Measurements from ENCODE around the gene NAA30. TPM values are rescaled to one million over a fixed set of nuclear protein-coding genes. Genes with fewer than 3 reads are reported as not detected.

The NAA30 gene
- polyA plus RNA-seq, 1 donor from 2014 or later, result 26.9 TPM

- Histone ChIP-seq H3K9me2 (ENCODE audit: insufficient read depth, low read length) (no peaks in the 10 kb centered on the region), H3K79me2 (replicated peaks; ENCODE audit: insufficient read depth, low read length) (no peaks in the 10 kb centered on the region), H2AFZ (ENCODE audit: low read depth, low read length) (no peak overlapping the region), H3K9ac (ENCODE audit: low read length) (no peak overlapping the region), H3K36me3 (ENCODE audit: insufficient read depth, low read length) (no peaks in the 10 kb centered on the region), H3F3A (ENCODE audit: insufficient read depth, low read length, poor library complexity, severe bottlenecking) (no peaks in the 10 kb centered on the region), H3K27me3 (ENCODE audit: insufficient read depth, low read depth, low read length) (no peaks in the 10 kb centered on the region), H3K4me2 (ENCODE audit: low read length) (no peak overlapping the region), H3K27ac (ENCODE audit: low read length) (no peak overlapping the region), H4K20me1 (ENCODE audit: insufficient read depth) (no peaks in the 10 kb centered on the region), H3K4me3 (ENCODE audit: low read length) (no peak overlapping the region), H3K9me3 (ENCODE audit: low read length) (no peaks in the 10 kb centered on the region)
- no peak for TF ChIP-seq REST (IDR thresholded peaks at IDR 0.05; ENCODE audit: borderline replicate concordance)
- no peak for TF ChIP-seq MXI1 (conservative IDR thresholded peaks at IDR 0.05; ENCODE audit: poor library complexity, severe bottlenecking)
- TF ChIP-seq RAD21 (conservative IDR thresholded peaks at IDR 0.05), result no peak
- TF ChIP-seq, protein P1, sequence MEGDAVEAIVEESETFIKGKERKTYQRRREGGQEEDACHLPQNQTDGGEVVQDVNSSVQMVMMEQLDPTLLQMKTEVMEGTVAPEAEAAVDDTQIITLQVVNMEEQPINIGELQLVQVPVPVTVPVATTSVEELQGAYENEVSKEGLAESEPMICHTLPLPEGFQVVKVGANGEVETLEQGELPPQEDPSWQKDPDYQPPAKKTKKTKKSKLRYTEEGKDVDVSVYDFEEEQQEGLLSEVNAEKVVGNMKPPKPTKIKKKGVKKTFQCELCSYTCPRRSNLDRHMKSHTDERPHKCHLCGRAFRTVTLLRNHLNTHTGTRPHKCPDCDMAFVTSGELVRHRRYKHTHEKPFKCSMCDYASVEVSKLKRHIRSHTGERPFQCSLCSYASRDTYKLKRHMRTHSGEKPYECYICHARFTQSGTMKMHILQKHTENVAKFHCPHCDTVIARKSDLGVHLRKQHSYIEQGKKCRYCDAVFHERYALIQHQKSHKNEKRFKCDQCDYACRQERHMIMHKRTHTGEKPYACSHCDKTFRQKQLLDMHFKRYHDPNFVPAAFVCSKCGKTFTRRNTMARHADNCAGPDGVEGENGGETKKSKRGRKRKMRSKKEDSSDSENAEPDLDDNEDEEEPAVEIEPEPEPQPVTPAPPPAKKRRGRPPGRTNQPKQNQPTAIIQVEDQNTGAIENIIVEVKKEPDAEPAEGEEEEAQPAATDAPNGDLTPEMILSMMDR (IDR thresholded peaks at IDR 0.05; ENCODE audit: poor library complexity, severe bottlenecking), result no peak
- no peak for TF ChIP-seq TAF1 (IDR thresholded peaks at IDR 0.05; ENCODE audit: low read depth)
- no peak for TF ChIP-seq POLR2AphosphoS5 (IDR thresholded peaks at IDR 0.05)
- no peak for TF ChIP-seq EP300 (conservative IDR thresholded peaks at IDR 0.05; ENCODE audit: poor library complexity, severe bottlenecking)
- no peak for TF ChIP-seq EZH2 (IDR thresholded peaks at IDR 0.05; ENCODE audit: borderline replicate concordance, insufficient read depth, low read length, poor library complexity, severe bottlenecking)
- TF ChIP-seq SMC3 (conservative IDR thresholded peaks at IDR 0.05; ENCODE audit: poor library complexity), result no peak
These were observed 45.3 kb upstream of the NAA30 start for GRCh38 chr14:57345106-57345505.

- Histone ChIP-seq H3K36me3 (ENCODE audit: insufficient read depth, low read length) (no peaks in the 10 kb centered on the region), H3F3A (ENCODE audit: insufficient read depth, low read length, poor library complexity, severe bottlenecking) (no peaks in the 10 kb centered on the region), H3K4me3 (ENCODE audit: low read length) (no peak overlapping the region), H4K20me1 (ENCODE audit: insufficient read depth) (no peaks in the 10 kb centered on the region), H3K4me2 (ENCODE audit: low read length) (no peak overlapping the region), H3K9me2 (ENCODE audit: insufficient read depth, low read length) (peaks cover 4% of the 10 kb centered on the region), H3K79me2 (replicated peaks; ENCODE audit: insufficient read depth, low read length) (no peaks in the 10 kb centered on the region), H3K9ac (ENCODE audit: low read length) (no peak overlapping the region), H3K27ac (ENCODE audit: low read length) (no peak overlapping the region), H3K27me3 (ENCODE audit: insufficient read depth, low read depth, low read length) (no peaks in the 10 kb centered on the region), H2AFZ (ENCODE audit: low read depth, low read length) (no peak overlapping the region), H3K9me3 (ENCODE audit: low read length) (no peaks in the 10 kb centered on the region)
- TF ChIP-seq RAD21 (conservative IDR thresholded peaks at IDR 0.05) (no peak), SMC3 (conservative IDR thresholded peaks at IDR 0.05; ENCODE audit: poor library complexity) (no peak), POLR2AphosphoS5 (IDR thresholded peaks at IDR 0.05) (no peak), EZH2 (IDR thresholded peaks at IDR 0.05; ENCODE audit: borderline replicate concordance, insufficient read depth, low read length, poor library complexity, severe bottlenecking) (no peak)
- TF ChIP-seq, protein P1 (IDR thresholded peaks at IDR 0.05; ENCODE audit: poor library complexity, severe bottlenecking), result no peak
These were observed 43.6 kb upstream of the NAA30 start for GRCh38 chr14:57346741-57347140.
